Right lobe of liver (tissue), 6 donors: ENCODE results near the gene EDN2. TPM values are rescaled to one million over a fixed set of nuclear protein-coding genes. Genes with fewer than 3 reads are reported as not detected.

Experiments
- ATAC-seq, 4 donors: fragments of 200-7000 bp; cut with Tn5 transposase; one replicate each; pipeline ENCODE4 v1.9.1; 2020; ENCODE audit warnings: mild to moderate bottlenecking in 4 of 4, moderate library complexity in 4 of 4
- DNase-seq, 3 donors: peaks; one replicate each; pipeline ENCODE4 v3.0.0-alpha.2; 2020
- H3K27ac ChIP-seq, 3 donors: fragments of 200-600 bp; one replicate each; pipeline ENCODE4 v1.8.0; 2022
- H3K27me3 ChIP-seq, 2 donors: fragments of 200-600 bp; one replicate each; pipeline ENCODE4 v1.8.0; 2022
- H3K36me3 ChIP-seq, 4 donors: fragments of 200-600 bp; sonication (generic) in 1 of 4; one replicate each; pipeline versions ENCODE4 v1.5.1 to v1.8.0; 2017 to 2022; ENCODE audit warnings: control low read depth in 1 of 4
- H3K4me1 ChIP-seq, 4 donors: fragments of 200-600 bp; sonication (generic) in 1 of 4; one replicate each; pipeline versions ENCODE4 v1.5.1 to v1.8.0; 2017 to 2022; ENCODE audit warnings: control low read depth in 1 of 4
- H3K4me3 ChIP-seq, 3 donors: fragments of 200-600 bp; one replicate each; pipeline ENCODE4 v1.8.0; 2022
- H3K9me3 ChIP-seq, 4 donors: fragments of 200-600 bp; sonication (generic) in 1 of 4; one replicate each; pipeline versions ENCODE4 v1.5.1 to v1.8.0; 2017 to 2022; ENCODE audit warnings: control low read depth in 1 of 4
- CTCF ChIP-seq, 4 donors: fragments of 200-600 bp in 3 of 4; fragments of 450-650 bp in 1 of 4; IDR thresholded peaks; one replicate each; pipeline versions ENCODE4 v1.5.1 to v1.8.0; 2016 to 2022; ENCODE audit warnings: antibody characterized with exemption in 4 of 4, mild to moderate bottlenecking in 2 of 4
- POLR2A ChIP-seq: fragments of 450-650 bp; IDR thresholded peaks from one replicate; pipeline ENCODE4 v1.6.1; 2017; ENCODE audit warnings: antibody characterized with exemption, mild to moderate bottlenecking
- WGBS: methylation state at CpG from one replicate; pipeline ENCODE4 v1.1.6; 2018; ENCODE audit warnings: low coverage, low lambda C conversion rate; ENCODE audit not compliant: insufficient coverage; ENCODE audit errors: missing lambda C conversion rate; 5-methylcytosine and 5-hydroxymethylcytosine counted together
- intact Hi-C, 2 donors: fragments of 100-400 bp; cut with DNase I; formaldehyde crosslinking; loops; one replicate each; pipeline versions ENCODE4 v1.11.2 to v1.14.1; 2022
- total RNA-seq, 6 experiments: library from RNA; depleted of rRNA in 2 of 6; stranded (reverse); fragments of >200 nt in 2 of 6; fragmentation: NEBNext Ultra II Directional in 3 of 6; extraction: Animal tissue kit (Norgen Biotek cat#: 25700) in 3 of 6; gene quantifications; one replicate each; pipeline versions ENCODE4 v1.1.0 to v1.2.4, GENCODE V29; 2016 to 2023
- donor health status: DM: no; HTN: yes; CAD: no.
- donor health status: DM: no; HTN: no; CAD: no.
- donor health status: DM: no; HTN: no; CAD: no.
- donor health status: DM: no; HTN: yes; CAD: no.
- donor health status: DM: no; HTN: yes; CAD: no.

EDN2 gene
- total RNA-seq, 6 experiments from 2014 or later: 0.18 to 1.6 (median 0.31) TPM; not detected in 2

GRCh38 chr1:41483960-41484401, 502 bp downstream of the EDN2 start:
- WGBS: 39% methylated on average over 2 of the region's 9 CpGs
- DNase-seq: no peak
- no peaks in the 10 kb centered on the region for H3K36me3 ChIP-seq
- peak overlapping the region in 2 of 3 donors; percentile 18 to 31 for H3K4me3 ChIP-seq
- TF ChIP-seq POLR2A: no peak
- TF ChIP-seq CTCF (IDR thresholded peaks at IDR 0.05): no peak
- H3K27me3 ChIP-seq: no peaks in the 10 kb centered on the region
- peaks cover 0 to 35% (median 9%) of the 10 kb centered on the region in 4 donors for H3K4me1 ChIP-seq
- intact Hi-C loops: no loop called here
- ATAC-seq: no peak
- H3K9me3 ChIP-seq: no peaks in the 10 kb centered on the region
- H3K27ac ChIP-seq: peak overlapping the region in 1 of 3 donors; percentile 39

- Histone ChIP-seq H3K36me3 (no peaks in the 10 kb centered on the region), H3K27me3 (no peaks in the 10 kb centered on the region), H3K4me1 (peaks cover 0 to 39% (median 9%) of the 10 kb centered on the region in 4 donors), H3K4me3 (no peak overlapping the region), H3K27ac (no peak overlapping the region), H3K9me3 (no peaks in the 10 kb centered on the region)
- intact Hi-C loops: no loop called here
- DNase-seq (peak in 1 of 3 donors; percentile 40), ATAC-seq (no peak)
- TF ChIP-seq CTCF (IDR thresholded peaks at IDR 0.05): no peak
- no peak for TF ChIP-seq POLR2A
- WGBS: 72% methylated on average over 14 of the region's 21 CpGs
These were observed 1.3 kb downstream of the EDN2 start for GRCh38 chr1:41483001-41483850.

- Histone ChIP-seq H3K9me3 (no peaks in the 10 kb centered on the region), H3K4me1 (peaks cover 0 to 43% (median 11%) of the 10 kb centered on the region in 4 donors), H3K27ac (no peak overlapping the region), H3K36me3 (no peaks in the 10 kb centered on the region), H3K4me3 (no peak overlapping the region), H3K27me3 (no peaks in the 10 kb centered on the region)
- DNase-seq: peak in 1 of 3 donors; percentile 60
- intact Hi-C loops: no loop called here
- 62% methylated on average over 12 of the region's 18 CpGs for WGBS
- no peak for TF ChIP-seq CTCF (IDR thresholded peaks at IDR 0.05)
- no peak for TF ChIP-seq POLR2A
- ATAC-seq: no peak
These were observed 2.3 kb downstream of the EDN2 start for GRCh38 chr1:41482001-41482765.

- no peak overlapping the region for H3K27ac ChIP-seq
These were observed 3.2 kb downstream of the EDN2 start for GRCh38 chr1:41481109-41481775.

More at GRCh38 chr1:41481109-41481775, 3.2 kb downstream of the EDN2 start:
- no peaks in the 10 kb centered on the region for H3K9me3 ChIP-seq
- H3K27me3 ChIP-seq: no peaks in the 10 kb centered on the region
- DNase-seq: peak in 1 of 3 donors; percentile 33
- 47% methylated on average over 4 of the region's 15 CpGs for WGBS
- no peak for ATAC-seq
- TF ChIP-seq CTCF (IDR thresholded peaks at IDR 0.05) (no peak), POLR2A (no peak)
- no peak overlapping the region for H3K4me3 ChIP-seq
- peaks cover 0 to 51% (median 16%) of the 10 kb centered on the region in 4 donors for H3K4me1 ChIP-seq
- no peaks in the 10 kb centered on the region for H3K36me3 ChIP-seq
- intact Hi-C loops: no loop called here
